ENCODE data around the gene DNAH14. TPM values are rescaled to one million over a fixed set of nuclear protein-coding genes. Genes with fewer than 3 reads are reported as not detected.

Gene DNAH14
- polyA plus RNA-seq, 1 donor from 2014 or later, result 24.9 TPM

- H3K36me3 ChIP-seq (ENCODE audit: insufficient read depth, low read length), result no peaks in the 10 kb centered on the region
- no peaks in the 10 kb centered on the region for H3K79me2 ChIP-seq (replicated peaks; ENCODE audit: insufficient read depth, low read length)
- no peaks in the 10 kb centered on the region for H3F3A ChIP-seq (ENCODE audit: insufficient read depth, low read length, poor library complexity, severe bottlenecking)
- H3K9me2 ChIP-seq (ENCODE audit: insufficient read depth, low read length), result no peaks in the 10 kb centered on the region
- no peak overlapping the region for H3K4me3 ChIP-seq (ENCODE audit: low read length)
- no peak overlapping the region for H3K4me2 ChIP-seq (ENCODE audit: low read length)
- H3K27me3 ChIP-seq (ENCODE audit: insufficient read depth, low read depth, low read length), result no peaks in the 10 kb centered on the region
- TF ChIP-seq REST (IDR thresholded peaks at IDR 0.05; ENCODE audit: borderline replicate concordance) (no peak), CTCF (IDR thresholded peaks at IDR 0.05; ENCODE audit: poor library complexity, severe bottlenecking) (no peak), TAF1 (IDR thresholded peaks at IDR 0.05; ENCODE audit: low read depth) (no peak), RAD21 (conservative IDR thresholded peaks at IDR 0.05) (no peak), SMC3 (conservative IDR thresholded peaks at IDR 0.05; ENCODE audit: poor library complexity) (no peak), EZH2 (IDR thresholded peaks at IDR 0.05; ENCODE audit: borderline replicate concordance, insufficient read depth, low read length, poor library complexity, severe bottlenecking) (no peak), POLR2AphosphoS5 (IDR thresholded peaks at IDR 0.05) (no peak), EP300 (conservative IDR thresholded peaks at IDR 0.05; ENCODE audit: poor library complexity, severe bottlenecking) (no peak)
- H3K27ac ChIP-seq (ENCODE audit: low read length), result no peak overlapping the region
- H3K9me3 ChIP-seq (ENCODE audit: low read length), result no peaks in the 10 kb centered on the region
- no peak overlapping the region for H2AFZ ChIP-seq (ENCODE audit: low read depth, low read length)
- no peaks in the 10 kb centered on the region for H4K20me1 ChIP-seq (ENCODE audit: insufficient read depth)
- H3K9ac ChIP-seq (ENCODE audit: low read length), result no peak overlapping the region
Observed at GRCh38 chr1:224881762-224882211, 47.7 kb upstream of the DNAH14 start.

GRCh38 chr1:224882264-224882663 lies 47.2 kb upstream of the DNAH14 start:
- Histone ChIP-seq H3K4me2 (ENCODE audit: low read length) (no peak overlapping the region), H3K9me2 (ENCODE audit: insufficient read depth, low read length) (no peaks in the 10 kb centered on the region)
- TF ChIP-seq CTCF (IDR thresholded peaks at IDR 0.05; ENCODE audit: poor library complexity, severe bottlenecking) (no peak), POLR2AphosphoS5 (IDR thresholded peaks at IDR 0.05) (no peak), TAF1 (IDR thresholded peaks at IDR 0.05; ENCODE audit: low read depth) (no peak), RAD21 (conservative IDR thresholded peaks at IDR 0.05) (no peak), EP300 (conservative IDR thresholded peaks at IDR 0.05; ENCODE audit: poor library complexity, severe bottlenecking) (no peak), REST (IDR thresholded peaks at IDR 0.05; ENCODE audit: borderline replicate concordance) (no peak), MXI1 (conservative IDR thresholded peaks at IDR 0.05; ENCODE audit: poor library complexity, severe bottlenecking) (no peak), SMC3 (conservative IDR thresholded peaks at IDR 0.05; ENCODE audit: poor library complexity) (no peak), EZH2 (IDR thresholded peaks at IDR 0.05; ENCODE audit: borderline replicate concordance, insufficient read depth, low read length, poor library complexity, severe bottlenecking) (no peak)

More at GRCh38 chr1:224882264-224882663, 47.2 kb upstream of the DNAH14 start:
- Histone ChIP-seq H3K79me2 (replicated peaks; ENCODE audit: insufficient read depth, low read length) (no peaks in the 10 kb centered on the region), H3K36me3 (ENCODE audit: insufficient read depth, low read length) (no peaks in the 10 kb centered on the region), H3K9ac (ENCODE audit: low read length) (no peak overlapping the region), H3K27me3 (ENCODE audit: insufficient read depth, low read depth, low read length) (no peaks in the 10 kb centered on the region), H3K27ac (ENCODE audit: low read length) (no peak overlapping the region), H2AFZ (ENCODE audit: low read depth, low read length) (no peak overlapping the region), H4K20me1 (ENCODE audit: insufficient read depth) (no peaks in the 10 kb centered on the region), H3K4me3 (ENCODE audit: low read length) (no peak overlapping the region), H3F3A (ENCODE audit: insufficient read depth, low read length, poor library complexity, severe bottlenecking) (no peaks in the 10 kb centered on the region), H3K9me3 (ENCODE audit: low read length) (no peaks in the 10 kb centered on the region)
